HUES6 (cell line): ENCODE data around the gene CASZ1.

Experiments used
- H3K27ac ChIP-seq: 2 replicates; pipeline ENCODE4 v1.7.0; 2013; ENCODE audit warnings: low read depth, mild to moderate bottlenecking, low read length, inconsistent platforms
- H3K27me3 ChIP-seq: 2 replicates; pipeline ENCODE4 v1.6.1; 2013; ENCODE audit warnings: low read length; ENCODE audit not compliant: control insufficient read depth, insufficient read depth
- H3K36me3 ChIP-seq: 2 replicates; pipeline ENCODE4 v1.6.1; 2013; ENCODE audit warnings: low read length; ENCODE audit not compliant: control insufficient read depth, insufficient read depth
- H3K4me1 ChIP-seq: 2 replicates; pipeline ENCODE4 v1.6.1; 2013; ENCODE audit warnings: low read length; ENCODE audit not compliant: control insufficient read depth, insufficient read depth
- H3K4me3 ChIP-seq: 2 replicates; pipeline ENCODE4 v1.5.1; 2013; ENCODE audit warnings: low read depth, low read length
- H3K9ac ChIP-seq: one replicate; pipeline ENCODE4 v1.6.1; 2013; ENCODE audit warnings: mild to moderate bottlenecking, low read length
- H3K9me3 ChIP-seq: 2 replicates; pipeline ENCODE4 v1.6.1; 2013; ENCODE audit warnings: low read depth, low read length; ENCODE audit not compliant: control insufficient read depth, insufficient read depth

The CASZ1 gene

DNA sequence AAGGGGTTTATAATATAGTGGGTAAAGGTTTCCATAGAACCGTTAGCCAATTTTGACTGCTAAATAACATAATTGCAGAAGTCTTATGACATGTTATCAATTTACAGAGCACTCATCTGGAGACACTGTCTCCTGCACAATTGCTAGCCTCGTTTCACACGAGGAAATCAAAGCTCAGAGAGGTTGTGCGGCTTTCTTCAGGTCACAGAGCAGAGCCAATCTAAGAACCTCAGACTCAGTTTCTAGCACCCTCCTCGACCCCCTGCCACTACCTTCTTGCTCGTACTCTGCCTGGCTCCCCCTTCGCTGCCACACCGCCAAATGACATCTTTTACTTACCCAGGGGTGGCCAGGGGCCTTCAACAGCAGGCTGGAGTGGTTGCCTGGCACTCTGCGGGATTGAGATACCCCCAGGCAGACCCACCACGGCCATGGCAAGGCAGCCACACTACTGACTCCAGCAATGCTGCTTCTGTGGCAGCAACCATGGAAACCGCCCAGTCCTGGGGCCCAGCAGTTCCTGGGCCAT is 16.0 kb upstream of the CASZ1 start:
- Histone ChIP-seq H3K27ac (no peak overlapping the region), H3K9me3 (no peaks in the 10 kb centered on the region), H3K4me1 (peaks cover 17% of the 10 kb centered on the region), H3K27me3 (no peaks in the 10 kb centered on the region), H3K4me3 (no peak overlapping the region), H3K9ac (no peak overlapping the region), H3K36me3 (no peaks in the 10 kb centered on the region)

DNA sequence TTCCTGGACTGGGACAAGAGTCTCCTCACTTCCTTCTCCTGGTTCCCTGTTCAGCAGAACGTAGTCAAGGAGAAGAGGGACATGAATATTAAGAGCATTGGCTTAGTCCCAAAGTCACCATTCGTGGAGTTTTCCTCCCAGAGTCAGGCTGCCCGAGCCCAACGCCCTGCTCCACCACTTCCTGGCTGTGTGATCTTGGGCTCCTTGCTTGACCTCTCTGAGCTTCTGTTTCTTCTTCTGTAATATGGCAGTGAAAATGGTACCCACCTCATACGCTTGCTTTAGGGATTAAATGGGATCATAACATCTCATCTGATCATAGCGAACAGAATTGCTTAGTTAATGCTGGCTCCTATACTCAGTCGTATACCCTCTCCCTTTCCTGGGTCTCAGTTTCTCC is 12.0 kb upstream of the CASZ1 start:
- Histone ChIP-seq H3K4me1 (peaks cover 4% of the 10 kb centered on the region; the same call in 1 of the 2 replicates), H3K9ac (no peak overlapping the region), H3K36me3 (no peaks in the 10 kb centered on the region), H3K27me3 (no peaks in the 10 kb centered on the region), H3K9me3 (no peaks in the 10 kb centered on the region), H3K4me3 (no peak overlapping the region), H3K27ac (no peak overlapping the region)

DNA sequence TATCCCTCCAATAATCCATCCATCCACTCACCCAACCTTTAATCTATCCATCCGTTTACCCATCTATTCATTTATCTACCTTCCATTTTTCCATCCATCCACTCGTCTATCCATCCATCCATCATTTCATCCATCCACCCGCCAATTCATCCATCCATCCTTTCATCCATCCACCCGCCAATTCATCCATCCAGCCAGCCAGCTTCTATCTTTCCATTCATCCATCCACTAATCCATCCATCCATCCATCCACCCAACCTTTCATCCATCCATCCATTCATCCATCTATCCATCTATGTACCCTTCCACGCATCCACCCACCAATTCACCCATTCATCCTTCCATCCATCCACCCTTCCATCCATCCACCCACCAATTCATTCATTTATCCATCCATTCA is 10.5 kb upstream of the CASZ1 start:
- Histone ChIP-seq H3K27me3 (no peaks in the 10 kb centered on the region), H3K27ac (no peak overlapping the region), H3K9me3 (no peaks in the 10 kb centered on the region), H3K4me3 (no peak overlapping the region), H3K36me3 (no peaks in the 10 kb centered on the region), H3K4me1 (peaks cover 4% of the 10 kb centered on the region; the same call in 1 of the 2 replicates), H3K9ac (no peak overlapping the region)

DNA sequence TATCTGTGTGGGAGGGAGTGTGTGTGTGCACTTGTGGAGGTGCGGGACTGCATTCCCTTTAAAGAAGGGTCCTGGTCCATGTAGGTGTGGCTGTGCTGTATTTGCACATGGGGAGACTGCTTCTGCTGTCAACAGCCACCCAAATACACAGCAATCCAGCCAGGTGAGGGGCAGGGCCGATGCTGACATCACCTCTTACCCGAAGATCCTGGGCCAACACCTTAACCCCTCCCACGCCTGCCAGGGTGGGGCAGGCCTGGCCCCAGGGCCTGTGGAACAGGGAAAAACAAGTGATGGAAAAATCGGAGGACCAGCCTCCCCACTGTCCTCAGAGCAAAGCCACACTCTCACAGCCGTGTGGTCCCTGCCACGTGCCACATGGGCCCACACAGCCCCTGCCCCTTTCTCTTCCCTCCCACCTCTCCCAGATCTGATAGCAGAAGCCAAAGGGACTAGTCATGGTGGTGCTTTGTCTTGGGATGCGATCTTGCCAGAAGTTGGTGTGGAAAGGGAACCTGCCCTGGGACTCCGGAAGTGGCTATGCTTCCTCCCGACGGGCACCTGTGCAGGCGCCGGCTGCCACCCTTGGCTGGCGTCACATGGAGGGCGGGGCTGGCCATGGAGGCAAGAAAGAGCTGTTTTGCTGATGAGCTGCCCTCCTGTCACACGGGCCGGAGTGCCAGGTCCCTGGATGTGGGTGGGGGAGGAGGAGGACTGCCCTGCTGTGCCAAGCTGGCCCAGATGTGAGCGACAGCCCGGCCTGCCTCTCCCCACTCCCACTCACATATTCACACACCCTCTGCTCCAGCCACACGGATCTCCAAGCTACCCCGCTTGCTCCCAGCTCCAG is 7.8 kb upstream of the CASZ1 start:
- H3K27ac ChIP-seq: no peak overlapping the region
- H3K9ac ChIP-seq: no peak overlapping the region
- no peak overlapping the region for H3K4me3 ChIP-seq
- no peaks in the 10 kb centered on the region for H3K36me3 ChIP-seq
- peaks cover 10% of the 10 kb centered on the region; the same call in 1 of the 2 replicates for H3K4me1 ChIP-seq
- H3K9me3 ChIP-seq: no peaks in the 10 kb centered on the region
- 0 out of 2 replicates have a peak, but pooled peaks cover 8% of the 10 kb centered on the region for H3K27me3 ChIP-seq

DNA sequence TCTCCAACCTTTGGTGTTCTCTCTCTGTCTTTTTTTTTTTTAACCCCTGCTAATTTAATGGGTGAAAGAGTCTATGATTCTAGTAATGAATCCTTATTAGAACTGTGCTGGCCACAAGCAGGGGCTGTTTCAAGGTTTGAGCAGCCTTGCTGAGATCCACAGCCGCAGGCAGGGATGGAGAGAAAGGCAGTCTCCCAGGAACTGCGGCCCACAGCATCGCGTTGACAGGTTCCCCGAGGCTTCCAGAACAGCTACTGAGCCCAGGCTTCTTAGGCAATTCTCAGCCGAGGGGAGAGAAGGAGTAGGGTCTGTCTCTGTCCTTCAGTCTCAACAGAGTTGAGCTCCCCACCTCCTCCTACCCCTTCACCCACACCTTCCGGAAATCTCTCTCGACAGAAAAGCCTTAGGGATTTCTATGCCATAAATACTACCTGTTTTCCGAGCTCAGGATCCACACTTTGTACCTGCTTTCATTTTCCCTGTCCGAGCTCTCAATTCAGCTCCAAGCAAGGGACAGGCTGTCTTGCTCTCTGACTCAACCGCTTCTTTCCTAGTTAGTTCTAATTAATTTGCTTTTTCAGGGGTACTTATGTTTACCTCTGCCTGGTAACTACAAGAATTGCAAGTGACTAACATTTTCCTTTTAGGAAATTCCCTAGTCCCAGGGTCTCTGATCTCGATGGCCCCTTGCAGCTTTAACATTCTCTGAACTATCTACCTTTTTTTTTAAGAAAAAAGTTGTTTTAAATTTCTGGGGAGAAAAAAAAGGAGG is 6.7 kb upstream of the CASZ1 start:
- H3K36me3 ChIP-seq: no peaks in the 10 kb centered on the region
- peaks cover 10% of the 10 kb centered on the region; the same call in 1 of the 2 replicates for H3K4me1 ChIP-seq
- no peak overlapping the region for H3K9ac ChIP-seq
- no peaks in the 10 kb centered on the region for H3K9me3 ChIP-seq
- H3K27me3 ChIP-seq: peaks cover 16% of the 10 kb centered on the region; the same call in 1 of the 2 replicates
- no peak overlapping the region for H3K27ac ChIP-seq
- no peak overlapping the region for H3K4me3 ChIP-seq

GRCh38 chr1:10800778-10801177 is 4.3 kb upstream of the CASZ1 start:
- H3K27ac ChIP-seq: no peak overlapping the region
- H3K9me3 ChIP-seq: no peaks in the 10 kb centered on the region
- H3K9ac ChIP-seq: no peak overlapping the region
- H3K4me1 ChIP-seq: peaks cover 10% of the 10 kb centered on the region; the same call in 1 of the 2 replicates
- H3K36me3 ChIP-seq: no peaks in the 10 kb centered on the region
- peaks cover 35% of the 10 kb centered on the region for H3K27me3 ChIP-seq
- no peak overlapping the region for H3K4me3 ChIP-seq

DNA sequence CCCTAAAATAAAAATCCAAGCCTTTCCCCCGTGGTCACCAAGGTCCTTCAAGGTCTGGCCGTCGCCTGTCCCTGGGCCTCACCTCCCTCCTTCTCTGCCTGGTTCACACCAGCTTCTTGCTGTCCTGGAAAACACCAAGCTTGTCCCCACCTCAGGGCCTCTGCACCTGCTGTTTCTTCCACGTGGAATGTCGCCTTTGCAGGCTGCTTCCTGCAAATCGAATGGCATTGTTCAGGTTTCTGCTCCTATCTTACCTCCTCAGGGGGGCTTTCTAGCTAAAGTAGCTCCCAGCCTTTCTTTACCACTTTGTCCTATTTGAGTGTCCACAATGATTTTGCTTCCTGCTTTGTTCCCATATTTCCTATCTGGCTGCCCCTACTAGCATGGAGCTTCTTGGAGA is 3.3 kb upstream of the CASZ1 start:
- Histone ChIP-seq H3K27me3 (peaks cover 45% of the 10 kb centered on the region), H3K36me3 (no peaks in the 10 kb centered on the region), H3K27ac (no peak overlapping the region), H3K4me1 (peaks cover 10% of the 10 kb centered on the region; the same call in 1 of the 2 replicates), H3K4me3 (no peak overlapping the region), H3K9me3 (no peaks in the 10 kb centered on the region), H3K9ac (no peak overlapping the region)

GRCh38 chr1:10795276-10796021 is 997 bp downstream of the CASZ1 start:
- no peak overlapping the region for H3K9ac ChIP-seq
- H3K4me3 ChIP-seq: peak overlapping the region; percentile 83
- peaks cover 21% of the 10 kb centered on the region for H3K4me1 ChIP-seq
- H3K27me3 ChIP-seq: peaks cover 77% of the 10 kb centered on the region
- H3K27ac ChIP-seq: no peak overlapping the region
- H3K36me3 ChIP-seq: no peaks in the 10 kb centered on the region
- no peaks in the 10 kb centered on the region for H3K9me3 ChIP-seq

GRCh38 chr1:10794724-10795275 is 1.6 kb downstream of the CASZ1 start:
- Histone ChIP-seq H3K27ac (no peak overlapping the region), H3K4me1 (peaks cover 18% of the 10 kb centered on the region), H3K27me3 (peaks cover 77% of the 10 kb centered on the region), H3K4me3 (peak overlapping the region; percentile 83), H3K9ac (no peak overlapping the region), H3K9me3 (no peaks in the 10 kb centered on the region), H3K36me3 (no peaks in the 10 kb centered on the region)

DNA sequence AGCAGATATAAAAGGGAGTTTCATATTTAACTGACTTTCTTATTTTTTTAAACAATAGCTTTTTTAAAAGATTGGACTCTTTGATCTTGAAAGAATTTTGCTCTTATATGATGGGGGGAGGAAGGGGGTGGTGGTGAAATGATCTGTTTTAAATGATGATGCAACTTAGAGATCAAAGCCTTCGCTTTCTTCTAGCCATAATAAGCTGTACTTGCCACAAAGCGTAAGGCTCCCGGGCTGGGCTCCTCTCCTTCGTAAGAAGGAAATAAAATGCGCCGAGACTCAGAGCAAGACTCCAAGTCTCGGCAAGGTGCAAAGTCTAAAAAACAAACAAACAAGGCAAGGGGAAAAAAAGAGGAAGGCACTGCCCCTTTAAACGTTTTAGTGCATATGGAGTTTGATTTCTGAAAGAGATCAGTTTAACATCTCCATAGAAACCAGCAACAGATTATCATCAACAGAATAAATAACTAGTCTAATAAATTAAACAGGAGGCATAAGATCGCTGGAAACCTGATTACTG is 3.3 kb downstream of the CASZ1 start:
- Histone ChIP-seq H3K27me3 (peaks cover 67% of the 10 kb centered on the region), H3K4me3 (peak overlapping the region; percentile 83), H3K27ac (no peak overlapping the region), H3K4me1 (peaks cover 15% of the 10 kb centered on the region), H3K9ac (no peak overlapping the region), H3K9me3 (no peaks in the 10 kb centered on the region), H3K36me3 (no peaks in the 10 kb centered on the region)
